ENCODE measurements around the gene PRKCI. TPM values are rescaled to one million over a fixed set of nuclear protein-coding genes. Genes with fewer than 3 reads are reported as not detected.

PRKCI gene
- total and polyA plus RNA-seq, 8 donors = 3.5 to 14.2 (median 10.3) TPM

DNA sequence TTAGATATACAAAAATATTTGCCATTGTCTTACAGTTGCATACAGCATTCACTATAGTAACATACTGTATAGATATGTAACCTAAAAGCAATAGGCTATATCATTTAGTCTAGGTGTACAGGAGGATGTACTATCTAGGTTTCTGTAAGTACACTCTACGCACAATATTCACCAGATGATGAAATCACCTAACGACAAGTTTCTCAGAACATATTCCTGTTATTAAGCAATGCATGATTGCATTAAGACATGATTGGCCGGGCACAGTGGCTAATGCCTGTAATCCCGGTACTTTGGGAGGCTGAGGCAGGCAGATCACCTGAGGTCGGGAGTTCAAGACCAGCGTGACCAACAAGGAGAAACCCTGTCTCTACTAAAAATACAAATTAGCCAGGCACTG, 14.5 kb upstream of the PRKCI start:
- H3K27ac ChIP-seq = no peak overlapping the region
- no peaks in the 10 kb centered on the region for H3K27me3 ChIP-seq
- no peaks in the 10 kb centered on the region for H3K36me3 ChIP-seq
- DNase-seq (no peak), FAIRE-seq (no peak), ATAC-seq (no peak)
- H3K9me3 ChIP-seq = no peaks in the 10 kb centered on the region
- TF ChIP-seq CTCF (IDR thresholded peaks at IDR 0.05) = no peak
- no peak overlapping the region for H3K4me3 ChIP-seq
- intact Hi-C loops (cut with DNase I) = no loop called here
- WGBS, 2 donors = 76 to 78% methylated on average over 6 of the region's 6 CpGs
- H3K4me1 ChIP-seq = no peaks in the 10 kb centered on the region

DNA sequence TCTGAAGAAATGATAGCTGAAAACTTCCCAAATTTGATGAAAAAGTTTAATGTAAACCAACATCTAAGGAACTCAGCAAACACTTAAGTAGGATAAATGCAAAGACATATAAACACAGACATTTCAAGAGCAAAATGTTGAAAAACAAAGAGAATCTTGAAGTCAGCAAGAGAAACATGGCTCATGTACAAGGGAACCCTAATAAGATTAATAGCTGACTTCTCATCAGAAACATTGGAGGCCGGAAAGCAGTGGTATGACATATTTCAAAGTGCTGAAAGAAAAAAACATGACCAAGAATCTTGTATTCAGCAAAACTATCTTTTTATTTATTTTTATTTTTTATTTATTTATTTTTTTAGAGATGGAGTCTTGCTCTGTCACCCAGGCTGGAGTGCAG, 10.6 kb upstream of the PRKCI start:
- Histone ChIP-seq H3K36me3 (no peaks in the 10 kb centered on the region), H3K27me3 (no peaks in the 10 kb centered on the region), H3K9me3 (no peaks in the 10 kb centered on the region), H3K27ac (no peak overlapping the region), H3K4me3 (no peak overlapping the region), H3K4me1 (no peaks in the 10 kb centered on the region)
- no peak for TF ChIP-seq CTCF (IDR thresholded peaks at IDR 0.05)
- no peak for FAIRE-seq
- no peak for ATAC-seq
- WGBS, 2 donors = 96 to 100% methylated on average over 1 of the region's 1 CpG
- no peak for DNase-seq
- intact Hi-C loops (cut with DNase I) = no loop called here

DNA sequence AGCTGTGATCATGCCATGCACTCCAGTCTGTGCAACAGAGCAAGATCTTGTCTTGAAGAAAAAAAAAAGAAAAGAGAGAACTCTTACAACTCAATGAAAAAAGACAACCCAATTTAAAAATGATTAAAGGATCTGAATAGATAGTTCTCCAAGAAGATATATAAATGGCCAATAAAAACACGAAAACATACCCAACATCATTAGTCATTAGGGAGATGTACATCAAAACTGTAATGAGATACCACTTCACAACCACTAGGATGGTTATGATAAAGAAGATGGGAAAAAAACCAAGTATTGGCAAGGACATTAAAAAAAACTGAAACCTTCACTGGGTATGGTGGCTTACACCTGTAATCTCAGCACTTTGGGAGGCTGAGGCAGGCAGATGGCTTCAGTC, 2.4 kb upstream of the PRKCI start:
- Histone ChIP-seq H3K9me3 (no peaks in the 10 kb centered on the region), H3K4me3 (no peak overlapping the region), H3K27me3 (no peaks in the 10 kb centered on the region), H3K27ac (no peak overlapping the region), H3K36me3 (no peaks in the 10 kb centered on the region), H3K4me1 (peaks cover 0 to 2% (median 0%) of the 10 kb centered on the region in 3 donors)
- WGBS, 2 donors = 87 to 88% methylated on average over 1 of the region's 1 CpG
- no peak for ATAC-seq
- TF ChIP-seq CTCF (IDR thresholded peaks at IDR 0.05) = no peak
- DNase-seq = no peak
- FAIRE-seq = no peak
- intact Hi-C loops (cut with DNase I) = no loop called here

- H3K4me1 ChIP-seq = peaks cover 0 to 2% (median 0%) of the 10 kb centered on the region in 3 donors
- intact Hi-C loops (cut with DNase I) = no loop called here
- TF ChIP-seq CTCF (IDR thresholded peaks at IDR 0.05) = no peak
- ATAC-seq = no peak
- no peak overlapping the region for H3K4me3 ChIP-seq
- H3K9me3 ChIP-seq = no peaks in the 10 kb centered on the region
- 81 to 91% methylated on average over 4 of the region's 4 CpGs for WGBS, 2 donors
- H3K36me3 ChIP-seq = no peaks in the 10 kb centered on the region
- no peaks in the 10 kb centered on the region for H3K27me3 ChIP-seq
- FAIRE-seq = no peak
- no peak for DNase-seq
- H3K27ac ChIP-seq = no peak overlapping the region
Observed at GRCh38 chr3:170220871-170221270, 1.4 kb upstream of the PRKCI start.

GRCh38 chr3:170222647-170223541, 670 bp downstream of the PRKCI start:
- Histone ChIP-seq H3K4me1 (peaks cover 0 to 2% (median 0%) of the 10 kb centered on the region in 3 donors), H3K27me3 (no peaks in the 10 kb centered on the region), H3K9me3 (no peaks in the 10 kb centered on the region), H3K36me3 (no peaks in the 10 kb centered on the region), H3K27ac (peak overlapping the region; percentile 89 to 95 (median 92)), H3K4me3 (peak overlapping the region; percentile 74 to 93 (median 78))
- no peak for TF ChIP-seq CTCF (IDR thresholded peaks at IDR 0.05)
- DNase-seq (peak in 5 of 6 donors; percentile 15 to 77 (median 42)), ATAC-seq (peak; percentile 45 to 57 (median 54)), FAIRE-seq (no peak)
- intact Hi-C loops (cut with DNase I) = no loop called here
- 1% methylated on average over 31 to 42 of the region's 42 CpGs for WGBS, 2 donors
